ENCODE results near the gene KRTAP1-5. TPM values are rescaled to one million over a fixed set of nuclear protein-coding genes. Genes with fewer than 3 reads are reported as not detected.

KRTAP1-5 gene
- total RNA-seq, 5 donors from 2014 or later (not counting 1 experiment from before 2014, with no cell fraction given), result not detected

- CTCF ChIA-PET, result no interaction called here
- H3K4me3 Mint-ChIP-seq, result no peak overlapping the region
- no peaks in the 10 kb centered on the region for H3K9me3 Mint-ChIP-seq
- no peak overlapping the region for H3K27ac Mint-ChIP-seq
- Histone ChIP-seq H3K27ac (ENCODE audit: low read length) (no peak overlapping the region), H3K4me1 (ENCODE audit: control insufficient read depth in 1 of 2, extremely low read depth in 1 of 2, insufficient read depth in 2 of 2, low read length in 2 of 2) (no peaks in the 10 kb centered on the region), H3K4me3 (ENCODE audit: control insufficient read depth in 1 of 2, extremely low read depth in 1 of 2, low read length in 1 of 2) (no peak overlapping the region), H3K9me3 (peaks cover 2% of the 10 kb centered on the region), H3K36me3 (ENCODE audit: control insufficient read depth in 2 of 2, extremely low read depth in 1 of 2, insufficient read depth in 1 of 2, low read length in 1 of 2) (no peaks in the 10 kb centered on the region), H3K27me3 (replicated peaks in 1 of 2; ENCODE audit: control insufficient read depth in 2 of 2, extremely low read depth in 1 of 2, insufficient read depth in 2 of 2, low read length in 1 of 2) (peaks cover 0 to 6% of the 10 kb centered on the region in 2 experiments)
- no peaks in the 10 kb centered on the region for H3K4me1 Mint-ChIP-seq
- H3K27me3 Mint-ChIP-seq, result peaks cover 49 to 50% of the 10 kb centered on the region in 2 donors
- ATAC-seq (replicated peaks in 1 of 4) (no peak), DNase-seq (no peak)
- no CpG with 5 or more reads among the region's 2 CpGs for WGBS (ENCODE audit: insufficient coverage)
- H3K36me3 Mint-ChIP-seq, result no peaks in the 10 kb centered on the region
- POLR2A ChIA-PET, result interaction anchor here in 1 of 2 donors (0.6 kb wide), 1 partner anchor 11 kb away, joined by 3 read pairs; no protein-coding TSS in a partner anchor
These were observed 33.9 kb downstream of the KRTAP1-5 start for GRCh38 chr17:40993084-40993483.

GRCh38 chr17:40992666-40993065 lies 34.3 kb downstream of the KRTAP1-5 start:
- Mint-ChIP-seq H3K36me3 (no peaks in the 10 kb centered on the region), H3K4me1 (no peaks in the 10 kb centered on the region), H3K27ac (peak overlapping the region in 1 of 2 donors; percentile 29), H3K4me3 (no peak overlapping the region), H3K27me3 (peaks cover 46 to 47% of the 10 kb centered on the region in 2 donors), H3K9me3 (no peaks in the 10 kb centered on the region)
- H3K27me3 ChIP-seq (replicated peaks in 1 of 2; ENCODE audit: control insufficient read depth in 2 of 2, extremely low read depth in 1 of 2, insufficient read depth in 2 of 2, low read length in 1 of 2), result peaks cover 0 to 6% of the 10 kb centered on the region in 2 experiments
- peaks cover 2% of the 10 kb centered on the region for H3K9me3 ChIP-seq
- no peak overlapping the region for H3K27ac ChIP-seq (ENCODE audit: low read length)
- H3K4me3 ChIP-seq (ENCODE audit: control insufficient read depth in 1 of 2, extremely low read depth in 1 of 2, low read length in 1 of 2), result no peak overlapping the region
- 56% methylated on average over 1 of the region's 3 CpGs for WGBS (ENCODE audit: insufficient coverage)
- CTCF ChIA-PET, result no interaction called here
- POLR2A ChIA-PET, result interaction anchor here in 1 of 2 donors (0.6 kb wide), 1 partner anchor 10 kb away, joined by 3 read pairs; no protein-coding TSS in a partner anchor
- DNase-seq (no peak), ATAC-seq (replicated peaks in 1 of 4) (no peak)
- H3K4me1 ChIP-seq (ENCODE audit: control insufficient read depth in 1 of 2, extremely low read depth in 1 of 2, insufficient read depth in 2 of 2, low read length in 2 of 2), result no peaks in the 10 kb centered on the region
- no peaks in the 10 kb centered on the region for H3K36me3 ChIP-seq (ENCODE audit: control insufficient read depth in 2 of 2, extremely low read depth in 1 of 2, insufficient read depth in 1 of 2, low read length in 1 of 2)

GRCh38 chr17:40986920-40987319 lies 40.1 kb downstream of the KRTAP1-5 start:
- Histone ChIP-seq H3K27ac (ENCODE audit: low read length) (no peak overlapping the region), H3K27me3 (replicated peaks in 1 of 2; ENCODE audit: control insufficient read depth in 2 of 2, extremely low read depth in 1 of 2, insufficient read depth in 2 of 2, low read length in 1 of 2) (peaks cover 0 to 3% of the 10 kb centered on the region in 2 experiments), H3K4me3 (ENCODE audit: control insufficient read depth in 1 of 2, extremely low read depth in 1 of 2, low read length in 1 of 2) (no peak overlapping the region), H3K4me1 (ENCODE audit: control insufficient read depth in 1 of 2, extremely low read depth in 1 of 2, insufficient read depth in 2 of 2, low read length in 2 of 2) (no peaks in the 10 kb centered on the region), H3K36me3 (ENCODE audit: control insufficient read depth in 2 of 2, extremely low read depth in 1 of 2, insufficient read depth in 1 of 2, low read length in 1 of 2) (no peaks in the 10 kb centered on the region), H3K9me3 (peaks cover 2% of the 10 kb centered on the region)
- Mint-ChIP-seq H3K27ac (no peak overlapping the region), H3K27me3 (peaks cover 20 to 23% of the 10 kb centered on the region in 2 donors), H3K9me3 (no peaks in the 10 kb centered on the region), H3K4me1 (no peaks in the 10 kb centered on the region), H3K36me3 (no peaks in the 10 kb centered on the region), H3K4me3 (no peak overlapping the region)
- POLR2A ChIA-PET, result no interaction called here
- no peak for ATAC-seq (replicated peaks in 1 of 4)
- DNase-seq, result no peak
- CTCF ChIA-PET, result no interaction called here
- WGBS (ENCODE audit: insufficient coverage), result 70% methylated on average over 7 of the region's 8 CpGs

GRCh38 chr17:40984226-40984625 lies 42.8 kb downstream of the KRTAP1-5 start, which contains the start of gene KRT40:
KRT40 (minus strand) TSS chr17:40984326; CDS start chr17:40984273, 53 bp downstream.
- H3K4me1 Mint-ChIP-seq, result no peaks in the 10 kb centered on the region
- no CpG with 5 or more reads among the region's 3 CpGs for WGBS (ENCODE audit: insufficient coverage)
- no peaks in the 10 kb centered on the region for H3K9me3 Mint-ChIP-seq
- H3K4me3 Mint-ChIP-seq, result no peak within 1 kb of the TSS
- ChIA-PET POLR2A (no interaction called here), CTCF (no interaction called here)
- H3K9me3 ChIP-seq, result no peaks in the 10 kb centered on the region
- ATAC-seq (replicated peaks in 1 of 4) (no peak), DNase-seq (no peak)
- H3K36me3 ChIP-seq (ENCODE audit: control insufficient read depth in 2 of 2, extremely low read depth in 1 of 2, insufficient read depth in 1 of 2, low read length in 1 of 2), result no peaks in the 10 kb centered on the region
- no peaks in the 10 kb centered on the region for H3K4me1 ChIP-seq (ENCODE audit: control insufficient read depth in 1 of 2, extremely low read depth in 1 of 2, insufficient read depth in 2 of 2, low read length in 2 of 2)
- no peak within 1 kb of the TSS for H3K27ac Mint-ChIP-seq
- peaks cover 20 to 25% of the 10 kb centered on the region in 2 donors for H3K27me3 Mint-ChIP-seq
- H3K27ac ChIP-seq (ENCODE audit: low read length), result no peak within 1 kb of the TSS
- peaks cover 0 to 8% of the 10 kb centered on the region in 2 experiments for H3K27me3 ChIP-seq (replicated peaks in 1 of 2; ENCODE audit: control insufficient read depth in 2 of 2, extremely low read depth in 1 of 2, insufficient read depth in 2 of 2, low read length in 1 of 2)
- H3K36me3 Mint-ChIP-seq, result no peaks in the 10 kb centered on the region
- H3K4me3 ChIP-seq (ENCODE audit: control insufficient read depth in 1 of 2, extremely low read depth in 1 of 2, low read length in 1 of 2), result no peak within 1 kb of the TSS

- ChIA-PET POLR2A (no interaction called here), CTCF (interaction anchor here in 1 of 2 donors (0.5 to 1.0 kb wide), 2 partner anchors 19 to 501 kb away, joined by 3 read pairs; no protein-coding TSS in a partner anchor)
- DNase-seq, result no peak
- H3K36me3 Mint-ChIP-seq, result no peaks in the 10 kb centered on the region
- no peaks in the 10 kb centered on the region for H3K36me3 ChIP-seq (ENCODE audit: control insufficient read depth in 2 of 2, extremely low read depth in 1 of 2, insufficient read depth in 1 of 2, low read length in 1 of 2)
- no peak overlapping the region for H3K27ac Mint-ChIP-seq
- ATAC-seq (replicated peaks in 1 of 4), result no peak
- no peaks in the 10 kb centered on the region for H3K9me3 Mint-ChIP-seq
- H3K27me3 ChIP-seq (replicated peaks in 1 of 2; ENCODE audit: control insufficient read depth in 2 of 2, extremely low read depth in 1 of 2, insufficient read depth in 2 of 2, low read length in 1 of 2), result peaks cover 0 to 14% of the 10 kb centered on the region in 2 experiments
- no peak overlapping the region for H3K4me3 Mint-ChIP-seq
- peaks cover 23 to 26% of the 10 kb centered on the region in 2 donors for H3K27me3 Mint-ChIP-seq
- no peaks in the 10 kb centered on the region for H3K4me1 Mint-ChIP-seq
- WGBS (ENCODE audit: insufficient coverage), result no CpG with 5 or more reads among the region's 5 CpGs
- no peaks in the 10 kb centered on the region for H3K9me3 ChIP-seq
- H3K27ac ChIP-seq (ENCODE audit: low read length), result no peak overlapping the region
- no peak overlapping the region for H3K4me3 ChIP-seq (ENCODE audit: control insufficient read depth in 1 of 2, extremely low read depth in 1 of 2, low read length in 1 of 2)
- H3K4me1 ChIP-seq (ENCODE audit: control insufficient read depth in 1 of 2, extremely low read depth in 1 of 2, insufficient read depth in 2 of 2, low read length in 2 of 2), result no peaks in the 10 kb centered on the region
These were observed 45.9 kb downstream of the KRTAP1-5 start for GRCh38 chr17:40981115-40981514.

- no peaks in the 10 kb centered on the region for H3K9me3 ChIP-seq
- Mint-ChIP-seq H3K27ac (no peak overlapping the region), H3K9me3 (no peaks in the 10 kb centered on the region), H3K4me3 (no peak overlapping the region), H3K27me3 (peaks cover 27 to 30% of the 10 kb centered on the region in 2 donors), H3K36me3 (no peaks in the 10 kb centered on the region), H3K4me1 (no peaks in the 10 kb centered on the region)
- 81% methylated on average over 8 of the region's 8 CpGs for WGBS (ENCODE audit: insufficient coverage)
- H3K27me3 ChIP-seq (replicated peaks in 1 of 2; ENCODE audit: control insufficient read depth in 2 of 2, extremely low read depth in 1 of 2, insufficient read depth in 2 of 2, low read length in 1 of 2), result peaks cover 0 to 16% of the 10 kb centered on the region in 2 experiments
- no peak for DNase-seq
- ATAC-seq (replicated peaks in 1 of 4), result no peak
- no peaks in the 10 kb centered on the region for H3K4me1 ChIP-seq (ENCODE audit: control insufficient read depth in 1 of 2, extremely low read depth in 1 of 2, insufficient read depth in 2 of 2, low read length in 2 of 2)
- H3K27ac ChIP-seq (ENCODE audit: low read length), result no peak overlapping the region
- POLR2A ChIA-PET, result no interaction called here
- H3K36me3 ChIP-seq (ENCODE audit: control insufficient read depth in 2 of 2, extremely low read depth in 1 of 2, insufficient read depth in 1 of 2, low read length in 1 of 2), result no peaks in the 10 kb centered on the region
- CTCF ChIA-PET, result interaction anchor here in 1 of 2 donors (1.0 kb wide), 1 partner anchor 18 kb away, joined by 3 read pairs; no protein-coding TSS in a partner anchor
- no peak overlapping the region for H3K4me3 ChIP-seq (ENCODE audit: control insufficient read depth in 1 of 2, extremely low read depth in 1 of 2, low read length in 1 of 2)
These were observed 46.4 kb downstream of the KRTAP1-5 start for GRCh38 chr17:40980596-40980995.

All from T-cell (primary cell).